Superior temporal gyrus (tissue), 1 donor: Measurements from ENCODE around the gene TBCB.
A peak's percentile ranks its signal among the peaks of the same experiment; 100 is the strongest.
"Not testable (repeated sequence)": the region's sequence is repeated elsewhere in the genome, so short reads cannot be mapped to it uniquely, and the experiment has no call there.

Source experiments
- DNase-seq: peaks from one replicate; pipeline ENCODE4 v3.0.0-alpha.2; 2016; ENCODE audit errors: extremely low spot score

The TBCB gene

GRCh38 chr19:36134867-36135266, 19.6 kb downstream of the TBCB start:
- not testable (repeated sequence) for DNase-seq

- DNase-seq, result no peak
Observed at GRCh38 chr19:36136964-36137686, 21.9 kb downstream of the TBCB start.

- no peak for DNase-seq
Observed at GRCh38 chr19:36139120-36139472, 23.8 kb downstream of the TBCB start.

GRCh38 chr19:36139473-36140303, 24.4 kb downstream of the TBCB start, which contains the start of gene CAPNS1:
Gene CAPNS1, plus strand, starts transcription at chr19:36140066. Its CDS starts 946 bp downstream, at chr19:36141012.
- peak; percentile 98 for DNase-seq

- DNase-seq, result peak; percentile 46
Observed at GRCh38 chr19:36140304-36141038, 25.2 kb downstream of the TBCB start.

GRCh38 chr19:36141039-36141927, 26.0 kb downstream of the TBCB start:
- peak; percentile 67 for DNase-seq

GRCh38 chr19:36142046-36142445, 26.8 kb downstream of the TBCB start:
- no peak for DNase-seq

- no peak for DNase-seq
Observed at GRCh38 chr19:36142496-36142895, 27.2 kb downstream of the TBCB start.

- DNase-seq, result no peak
Observed at GRCh38 chr19:36144624-36145023, 29.4 kb downstream of the TBCB start.

GRCh38 chr19:36149673-36150406, 34.6 kb downstream of the TBCB start:
- peak; percentile 2 for DNase-seq

- DNase-seq, result peak; percentile 4
Observed at GRCh38 chr19:36150586-36150985, 35.3 kb downstream of the TBCB start.

GRCh38 chr19:36151144-36152018, 36.1 kb downstream of the TBCB start:
- peak; percentile 4 for DNase-seq

GRCh38 chr19:36152019-36152351, 36.7 kb downstream of the TBCB start:
- no peak for DNase-seq

GRCh38 chr19:36152352-36153091, 37.3 kb downstream of the TBCB start, which contains the start of gene COX7A1:
Gene COX7A1, minus strand, starts transcription at chr19:36152447. Its CDS starts 40 bp downstream, at chr19:36152407.
- DNase-seq, result peak; percentile 38

- no peak for DNase-seq
Observed at GRCh38 chr19:36153126-36153525, 37.9 kb downstream of the TBCB start.

GRCh38 chr19:36160821-36161596, 45.7 kb downstream of the TBCB start:
- peak; percentile 2 for DNase-seq

GRCh38 chr19:36163813-36164212, 48.5 kb downstream of the TBCB start:
- DNase-seq, result no peak
